HuH-7.5 (cell line): Measurements from ENCODE around the gene CLIP1.
"Not testable (repeated sequence)": the region's sequence is repeated elsewhere in the genome, so short reads cannot be mapped to it uniquely, and the experiment has no call there.

Experiments
- DNase-seq: peaks from one replicate; pipeline ENCODE4 v3.0.0; 2011; ENCODE audit warnings: low spot score

The CLIP1 gene

DNA sequence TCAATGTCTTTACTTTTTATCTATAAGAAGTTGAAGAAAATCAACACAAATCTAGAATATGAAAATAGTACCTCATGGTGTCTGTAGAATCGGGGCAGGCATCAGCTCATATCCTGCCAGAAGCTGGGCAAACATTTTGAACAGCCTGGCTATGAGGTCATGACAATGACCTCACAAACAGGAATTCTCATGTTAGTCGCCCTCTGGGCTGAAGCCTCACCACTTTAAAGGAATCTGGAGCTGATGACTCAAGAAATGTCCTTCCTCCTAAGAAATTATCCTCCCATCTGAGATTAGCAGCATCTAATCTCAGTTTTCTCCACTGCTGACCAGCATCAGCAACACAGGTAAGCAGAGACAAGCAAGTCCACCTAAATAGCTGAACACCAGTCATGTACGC is 27.1 kb downstream of the CLIP1 start:
- DNase-seq = no peak

DNA sequence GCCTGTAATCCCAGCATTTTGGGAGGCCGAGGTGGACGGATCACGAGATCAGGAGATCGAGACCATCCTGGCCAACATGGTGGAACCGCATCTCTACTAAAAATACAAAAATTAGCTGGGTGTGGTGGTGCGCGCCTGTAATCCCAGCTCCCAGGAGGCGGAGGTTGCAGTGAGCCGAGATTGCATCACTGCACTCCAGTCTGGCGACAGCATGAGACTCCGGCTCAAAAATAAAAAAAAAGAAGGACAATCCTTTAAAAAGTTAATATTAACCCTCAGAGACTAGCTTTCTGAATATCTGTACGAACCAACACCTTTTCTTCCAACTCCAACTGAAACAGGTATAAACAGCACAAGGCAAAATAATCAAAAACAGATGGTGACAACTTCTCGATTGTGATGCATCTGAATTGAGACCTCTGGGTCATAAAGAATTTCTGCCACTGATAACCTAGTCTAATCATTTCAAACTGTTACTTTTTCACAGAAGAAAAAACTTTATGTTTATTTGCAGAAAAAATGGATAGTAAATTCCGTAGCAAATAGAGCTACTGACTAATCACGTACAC is 27.8 kb downstream of the CLIP1 start:
- no peak for DNase-seq

DNA sequence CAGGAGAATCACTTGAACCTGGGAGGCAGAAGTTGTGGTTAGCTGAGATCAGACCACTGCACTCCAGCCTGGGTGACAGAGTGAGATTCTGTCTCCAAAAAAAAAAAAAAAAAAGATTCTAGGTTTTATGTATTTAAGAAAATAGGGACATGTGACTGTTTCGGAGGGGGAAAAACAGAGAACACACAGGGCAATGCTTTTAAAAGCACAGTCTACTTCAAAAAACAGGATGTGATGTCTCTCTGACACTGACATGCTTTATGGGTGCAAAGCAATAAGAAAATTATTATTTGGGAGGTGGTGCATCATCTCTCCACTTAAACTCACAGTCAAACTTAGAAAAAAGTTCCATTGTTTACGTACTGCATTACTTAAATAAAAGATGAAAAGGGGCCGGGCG is 28.7 kb downstream of the CLIP1 start:
- DNase-seq = no peak

DNA sequence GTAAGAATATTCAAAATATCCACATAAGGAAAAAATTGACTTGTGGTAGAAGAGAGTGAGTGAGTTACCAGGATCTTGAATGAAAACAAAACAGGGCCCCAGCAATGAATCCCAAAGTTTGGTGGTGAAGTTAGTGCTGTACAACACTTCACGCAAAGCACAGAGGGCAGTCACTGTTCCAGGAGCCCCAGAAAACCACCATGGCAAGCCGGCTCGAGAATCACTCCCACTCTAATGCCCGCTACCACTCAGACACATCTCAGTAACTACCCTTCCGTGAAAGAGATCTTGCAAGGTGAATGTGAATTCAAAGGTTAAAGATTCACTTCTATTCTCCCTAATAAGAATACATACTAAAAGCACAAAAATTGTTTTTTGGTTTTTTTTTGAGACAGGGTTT is 30.1 kb downstream of the CLIP1 start:
- DNase-seq = no peak

DNA sequence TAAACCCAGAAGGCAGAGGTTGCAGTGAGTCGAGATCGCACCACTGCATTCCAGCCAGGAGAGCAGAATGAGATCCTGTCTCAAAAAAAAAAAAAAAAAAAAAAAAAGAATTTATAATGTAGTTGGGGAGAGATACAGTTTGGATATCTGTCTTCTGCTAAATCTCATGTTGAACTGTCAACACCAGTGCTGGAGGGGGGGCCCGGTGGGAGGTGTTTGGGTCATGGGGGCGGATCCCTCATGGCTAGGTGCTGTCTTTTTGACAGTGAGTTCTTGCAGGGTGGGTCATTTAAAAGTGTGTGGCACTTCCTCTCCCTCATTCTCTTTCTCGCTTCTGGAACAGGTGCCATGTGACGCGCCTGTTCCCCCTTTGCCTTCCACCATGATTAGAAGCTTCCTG is 32.8 kb downstream of the CLIP1 start:
- DNase-seq = no peak

DNA sequence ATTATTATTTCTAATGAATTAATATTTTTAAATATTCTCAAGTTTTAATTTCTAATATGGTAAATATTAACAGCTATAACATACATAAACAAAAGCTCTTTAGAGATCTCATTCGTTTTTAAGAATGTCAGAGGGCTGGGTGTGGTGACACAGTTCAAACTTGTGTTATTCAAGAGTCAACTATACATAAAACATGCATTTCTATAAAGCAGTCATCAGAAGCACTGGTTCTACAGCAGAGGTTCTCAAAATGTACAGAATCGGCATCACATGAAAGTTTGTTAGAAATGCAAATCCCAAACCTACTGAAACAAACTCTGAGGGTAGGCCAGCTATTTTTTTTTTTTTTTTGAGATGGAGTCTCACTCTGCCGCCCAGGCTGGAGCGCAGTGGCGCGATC is 34.6 kb downstream of the CLIP1 start:
- no peak for DNase-seq

DNA sequence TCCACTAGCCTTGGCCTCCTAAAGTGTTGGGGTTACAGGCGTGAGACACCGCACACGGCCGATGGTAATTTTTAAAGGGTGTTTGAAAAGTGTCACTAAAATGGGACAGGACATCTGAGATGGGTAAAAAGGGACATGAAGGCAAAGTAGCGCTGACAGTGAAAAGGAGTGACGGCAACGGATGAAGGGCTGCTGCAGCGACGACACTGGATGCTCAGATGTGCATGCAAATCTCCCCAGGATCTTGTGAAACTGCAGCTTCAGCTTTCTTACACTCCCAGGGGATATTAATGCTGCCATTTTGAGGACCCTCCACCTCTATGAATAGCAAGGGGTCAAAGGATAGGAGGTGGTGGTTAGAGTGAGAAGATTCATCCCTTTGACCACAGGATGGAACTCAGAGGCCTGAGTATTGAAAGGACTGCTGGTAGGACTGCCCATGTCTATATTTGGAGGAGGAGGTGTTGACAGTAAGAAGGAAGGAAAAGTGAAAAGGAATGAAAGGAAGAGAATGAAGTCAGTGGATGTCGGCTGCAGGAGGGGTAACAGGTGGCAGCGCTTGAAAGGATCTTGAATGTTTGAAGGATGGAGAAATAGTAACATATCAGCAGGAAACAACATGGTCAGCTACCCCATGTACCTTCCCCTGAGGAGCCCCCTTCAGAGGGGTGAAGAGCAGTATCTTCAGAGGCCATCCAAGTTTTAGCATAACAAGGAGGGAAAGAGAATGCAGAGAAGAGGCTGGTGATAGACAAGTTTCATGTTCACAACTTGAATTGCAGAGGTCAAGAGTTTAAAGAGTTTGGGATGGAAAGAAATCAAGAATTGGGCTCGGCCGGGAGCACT is 37.1 kb downstream of the CLIP1 start:
- no peak for DNase-seq

DNA sequence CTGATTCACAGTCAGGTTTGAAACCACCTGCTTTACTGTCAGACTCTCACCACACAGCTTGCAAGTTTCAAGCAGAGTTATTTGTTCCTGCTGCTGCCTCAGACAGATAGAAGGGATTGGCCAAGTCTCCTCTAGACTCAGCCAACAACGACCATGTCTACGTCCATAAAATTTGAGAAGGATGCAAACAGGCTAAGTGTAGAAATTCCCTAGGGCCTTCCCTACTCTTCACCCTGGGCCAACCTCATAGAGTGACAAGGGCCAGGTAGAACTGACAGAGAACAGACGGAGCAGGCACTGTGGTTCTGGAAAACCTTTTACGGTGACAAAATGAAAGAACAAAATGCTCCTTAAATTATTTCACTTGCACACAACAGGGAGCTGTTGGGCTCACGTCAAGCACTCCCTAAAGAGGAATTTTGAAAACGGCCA is 39.5 kb downstream of the CLIP1 start:
- no peak for DNase-seq

DNA sequence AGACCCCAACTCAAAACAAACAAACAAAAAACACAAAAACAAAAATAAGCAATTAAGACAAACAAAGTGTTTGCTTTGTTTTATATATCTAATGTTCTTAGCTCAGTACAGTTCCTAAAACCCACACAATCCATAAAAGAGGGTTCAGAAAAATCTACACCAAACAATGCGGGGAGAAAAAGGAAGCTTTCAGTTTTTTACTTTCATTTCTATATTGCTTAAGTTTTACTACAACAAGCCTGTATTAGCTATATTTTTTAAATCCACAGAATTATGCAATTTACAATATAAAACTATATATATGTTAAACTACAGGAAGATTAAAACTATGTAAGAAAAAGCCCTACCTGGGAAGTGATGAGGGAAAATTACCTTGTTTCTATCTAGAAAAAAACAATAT is 41.4 kb downstream of the CLIP1 start:
- no peak for DNase-seq

DNA sequence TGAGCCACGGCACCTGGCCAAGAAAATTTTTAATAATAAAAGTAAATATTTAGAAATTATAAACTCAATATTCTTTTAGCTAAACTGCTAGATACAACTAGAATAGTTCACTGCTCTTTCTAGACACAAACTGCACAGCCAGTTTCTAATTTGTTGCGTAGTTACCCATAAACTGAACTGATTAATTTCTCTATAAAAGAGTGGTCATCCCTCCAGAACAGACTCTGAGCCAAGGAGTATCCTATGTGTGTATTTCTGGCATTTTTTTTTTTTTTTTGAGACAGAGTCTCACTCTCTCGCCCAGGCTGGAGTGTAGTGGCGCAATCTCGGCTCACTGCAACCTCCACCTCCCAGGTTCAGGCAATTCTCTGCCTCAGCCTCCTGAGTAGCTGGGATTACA is 45.7 kb downstream of the CLIP1 start:
- DNase-seq = not testable (repeated sequence)

DNA sequence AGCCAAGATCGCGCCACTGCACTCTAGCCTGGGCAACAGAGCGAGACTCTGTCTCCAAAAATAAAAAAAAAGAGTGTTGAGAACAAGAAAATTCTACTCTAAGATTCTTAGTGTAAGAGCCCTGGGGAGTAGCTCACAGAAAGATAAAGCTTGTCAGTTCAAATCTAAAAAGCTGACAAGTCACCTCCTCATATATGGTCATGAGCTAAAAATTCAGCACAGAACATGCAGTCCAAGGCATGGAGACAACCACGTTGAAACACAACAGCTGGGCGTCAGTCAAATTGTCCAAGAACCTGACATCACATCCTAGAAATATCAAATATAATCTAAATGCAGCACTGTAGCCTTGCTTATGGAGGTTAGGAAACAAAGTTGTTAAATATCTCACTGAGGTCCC is 47.8 kb downstream of the CLIP1 start:
- no peak for DNase-seq

DNA sequence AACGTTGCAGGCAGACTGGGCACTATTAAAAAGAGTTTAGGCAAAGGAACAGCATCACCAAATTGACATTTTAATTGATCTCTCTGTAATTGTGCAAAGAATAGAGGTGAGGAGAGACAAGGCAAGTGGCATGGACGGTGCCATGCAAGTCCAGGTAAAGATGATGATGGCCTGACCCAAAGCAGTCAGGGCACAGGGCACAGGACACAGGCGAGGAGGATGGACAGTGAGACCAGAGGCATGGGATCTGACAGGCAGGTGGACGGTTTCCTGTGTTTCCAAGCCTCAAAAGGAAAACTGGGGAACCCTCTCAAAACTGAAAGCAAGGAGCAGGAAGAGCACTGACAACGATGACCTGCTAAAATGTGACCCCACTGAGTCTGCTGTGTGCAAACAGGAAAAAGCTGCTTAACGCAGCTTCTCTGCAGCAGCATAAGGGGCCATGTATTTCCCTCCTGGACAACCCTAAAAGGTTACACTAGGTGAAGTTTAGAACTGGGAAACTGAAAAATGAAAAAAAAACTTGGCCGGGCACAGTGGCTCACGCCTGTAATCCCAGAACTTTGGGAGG is 50.9 kb downstream of the CLIP1 start:
- DNase-seq = no peak

DNA sequence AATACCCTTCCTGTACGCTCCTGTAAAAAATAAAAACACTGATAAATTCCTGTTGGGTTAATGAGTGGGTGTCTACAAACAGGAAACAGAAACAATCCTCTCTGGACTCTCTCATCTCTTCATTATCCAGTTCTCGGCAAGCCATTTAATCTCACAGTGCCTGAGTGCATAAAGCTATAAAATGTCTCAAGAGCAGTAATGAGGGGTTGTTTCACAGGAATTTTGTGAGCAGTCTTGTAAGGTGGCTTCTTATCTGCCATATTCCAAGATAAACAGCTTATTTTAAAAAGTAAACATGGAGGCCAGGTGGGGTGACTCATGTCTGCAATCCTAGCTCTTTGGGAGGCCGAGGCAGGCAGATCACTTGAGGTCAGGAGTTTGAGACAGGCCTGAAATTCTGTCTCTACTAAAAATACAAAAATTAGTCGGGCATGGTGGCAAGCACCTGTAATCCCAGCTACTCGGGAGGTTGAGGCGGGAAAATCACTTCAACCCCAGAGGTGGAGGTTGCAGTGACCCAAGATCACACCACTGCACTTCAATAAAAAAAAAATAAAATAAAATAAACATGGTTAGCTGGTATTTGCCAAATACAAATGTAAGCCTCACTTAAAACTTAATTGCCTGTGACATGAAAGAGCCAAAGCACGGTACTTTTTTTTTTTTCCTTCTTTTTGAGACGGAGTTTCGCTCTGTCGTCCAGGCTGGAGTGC is 54.0 kb downstream of the CLIP1 start:
- DNase-seq = no peak

DNA sequence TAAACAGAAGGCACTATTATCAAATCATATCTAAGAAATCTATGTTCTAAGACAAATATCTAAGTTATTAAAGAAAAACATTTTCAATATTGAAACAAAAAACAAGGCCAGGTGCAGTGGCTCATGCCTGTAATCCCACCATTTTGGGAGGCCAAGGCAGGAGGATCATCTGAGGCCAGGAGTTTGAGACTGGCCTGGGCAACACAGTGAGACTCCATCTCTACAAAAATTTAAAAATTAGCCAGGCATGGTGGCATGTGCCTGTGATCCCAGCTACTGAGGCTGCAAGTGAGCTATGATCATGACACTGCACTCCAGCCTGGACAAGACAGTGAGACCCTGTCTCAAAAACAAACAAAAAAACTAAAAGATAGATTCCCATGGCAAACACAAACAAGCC is 54.8 kb downstream of the CLIP1 start:
- DNase-seq = not testable (repeated sequence)

DNA sequence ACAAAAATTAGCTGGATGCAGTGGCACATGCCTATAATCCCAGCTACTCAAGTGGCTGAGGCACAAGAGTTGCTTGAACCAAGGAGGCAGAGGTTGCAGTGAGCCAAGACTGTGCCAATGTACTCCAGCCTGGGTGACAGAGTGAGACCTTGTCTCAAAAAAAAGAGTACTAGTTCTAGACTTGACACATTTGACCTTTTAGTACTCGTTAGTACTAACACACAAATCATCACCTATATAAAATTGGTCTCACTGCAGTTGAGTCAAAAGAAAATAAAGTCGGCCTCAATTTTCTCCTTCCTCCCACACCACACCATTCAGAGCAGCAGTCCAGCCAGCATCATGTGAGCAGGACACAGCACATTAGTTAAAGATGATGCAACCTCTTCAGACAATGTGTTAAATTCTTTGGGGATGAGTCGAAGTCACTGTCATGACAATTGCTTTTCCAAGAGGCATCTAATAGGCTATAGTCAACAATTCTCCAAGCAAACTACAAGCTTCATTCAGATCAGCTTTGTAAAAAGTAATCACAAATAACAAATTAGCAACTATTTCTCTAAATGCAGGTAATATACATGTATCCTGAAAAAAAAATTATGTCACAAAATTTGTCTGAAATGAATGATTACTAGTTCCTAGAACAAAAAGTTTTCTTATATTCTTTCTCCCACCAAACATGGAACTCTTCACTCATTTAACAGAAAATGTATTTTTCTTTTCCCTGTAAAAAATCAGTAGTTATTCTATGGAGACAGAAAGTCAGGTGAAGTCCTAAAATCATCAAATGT is 55.6 kb downstream of the CLIP1 start:
- DNase-seq = peak; percentile 40

DNA sequence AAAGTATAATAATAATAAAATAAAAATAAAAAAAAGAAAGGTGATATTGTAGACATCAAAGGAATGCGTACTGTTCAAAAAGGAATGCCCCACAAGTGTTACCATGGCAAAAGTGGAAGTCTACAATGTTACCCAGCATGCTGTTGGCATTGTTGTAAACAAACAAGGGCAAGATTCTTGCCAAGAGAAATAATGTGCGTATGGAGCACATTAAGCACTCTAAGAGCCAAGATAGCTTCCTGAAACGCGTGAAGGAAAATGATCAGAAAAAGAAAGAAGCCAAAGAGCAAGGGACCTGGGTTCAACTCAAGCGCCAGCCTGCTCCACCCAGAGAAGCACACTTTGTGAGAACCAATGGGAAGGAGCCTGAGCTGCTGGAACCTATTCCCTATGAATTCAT is 57.2 kb downstream of the CLIP1 start:
- DNase-seq = not testable (repeated sequence)

DNA sequence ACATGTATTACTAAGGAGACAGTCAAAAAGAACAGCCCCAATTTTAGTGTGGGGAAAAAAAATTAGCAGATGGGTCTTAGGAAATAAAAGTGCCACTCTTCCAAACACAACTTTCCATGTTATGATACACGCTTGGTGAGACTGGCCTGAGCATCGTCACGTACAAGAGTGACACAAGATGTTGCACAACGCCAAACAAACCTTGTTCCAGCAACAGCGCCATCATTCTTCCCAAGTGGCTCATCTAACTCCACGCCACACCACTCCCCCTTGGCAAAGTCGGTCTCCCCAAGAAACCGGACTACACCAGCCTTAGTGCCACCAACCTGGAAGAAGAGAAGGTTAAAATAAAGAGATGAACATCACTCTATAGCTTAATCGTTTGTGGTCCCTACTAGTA is 58.7 kb downstream of the CLIP1 start:
- DNase-seq = no peak

DNA sequence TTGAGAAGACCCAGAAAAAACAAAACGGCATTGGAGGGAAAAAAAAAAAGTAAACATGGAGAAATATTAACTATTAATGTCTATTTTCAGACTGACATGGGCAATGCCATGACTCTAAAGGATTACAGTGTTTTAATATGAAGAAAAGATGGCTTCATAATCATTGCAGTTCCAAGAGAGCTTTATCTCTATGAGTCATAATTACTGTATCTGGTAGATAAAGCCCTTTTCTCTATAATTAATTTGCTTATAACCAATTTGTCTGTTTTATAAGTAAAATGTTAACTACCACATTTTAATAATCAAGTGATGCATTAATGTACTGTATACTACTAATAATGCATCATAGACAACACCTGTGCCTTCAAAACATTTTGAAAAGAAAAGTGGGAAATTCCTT is 59.7 kb downstream of the CLIP1 start:
- DNase-seq = no peak

DNA sequence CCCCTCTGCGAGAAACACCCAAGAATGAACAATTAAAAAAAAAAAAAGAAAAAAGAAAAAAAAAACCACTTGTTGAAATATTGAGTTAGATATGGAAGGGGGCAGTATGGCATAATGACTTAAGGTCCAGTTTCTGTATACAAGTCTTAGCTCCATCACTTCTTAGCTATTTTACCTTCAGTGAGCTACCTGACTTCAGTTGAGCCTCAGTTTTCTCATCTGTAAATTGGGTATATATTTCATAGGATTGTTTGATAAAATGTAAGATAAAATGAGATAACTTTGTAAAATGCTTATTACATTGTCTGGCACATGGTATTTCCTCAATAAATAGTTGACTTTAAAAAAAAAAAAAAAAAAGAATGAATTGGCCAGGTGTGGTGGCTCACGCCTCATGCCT is 64.1 kb downstream of the CLIP1 start:
- DNase-seq = not testable (repeated sequence)

DNA sequence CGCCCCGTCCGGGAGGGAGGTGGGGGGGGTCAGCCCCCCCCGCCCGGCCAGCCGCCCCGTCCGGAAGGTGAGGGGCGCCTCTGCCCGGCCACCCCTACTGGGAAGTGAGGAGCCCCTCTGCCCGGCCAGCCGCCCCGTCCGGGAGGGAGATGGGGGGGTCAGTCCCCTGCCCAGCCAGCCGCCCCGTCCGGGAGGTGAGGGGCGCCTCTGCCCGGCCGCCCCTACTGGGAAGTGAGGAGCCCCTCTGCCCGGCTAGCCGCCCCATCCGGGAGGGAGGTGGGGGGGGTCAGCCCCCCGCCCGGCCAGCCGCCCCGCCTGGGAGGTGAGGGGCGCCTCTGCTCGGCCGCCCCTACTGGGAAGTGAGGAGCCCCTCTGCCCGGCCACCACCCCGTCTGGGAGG is 64.9 kb downstream of the CLIP1 start:
- not testable (repeated sequence) for DNase-seq

DNA sequence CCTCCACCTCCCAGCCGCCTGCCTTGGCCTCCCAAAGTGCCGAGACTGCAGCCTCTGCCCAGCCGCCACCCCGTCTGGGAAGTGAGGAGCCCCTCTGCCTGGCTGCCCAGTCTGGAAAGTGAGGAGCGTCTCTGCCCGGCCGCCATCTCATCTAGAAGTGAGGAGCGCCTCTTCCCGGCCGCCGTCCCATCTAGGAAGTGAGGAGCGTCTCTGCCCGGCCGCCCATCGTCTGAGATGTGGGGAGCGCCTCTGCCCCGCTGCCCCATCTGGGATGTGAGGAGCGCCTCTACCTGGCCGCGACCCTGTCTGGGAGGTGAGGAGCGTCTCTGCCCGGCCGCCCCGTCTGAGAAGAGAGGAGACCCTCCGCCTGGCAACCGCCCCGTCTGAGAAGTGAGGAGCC is 65.5 kb downstream of the CLIP1 start:
- DNase-seq = not testable (repeated sequence)

DNA sequence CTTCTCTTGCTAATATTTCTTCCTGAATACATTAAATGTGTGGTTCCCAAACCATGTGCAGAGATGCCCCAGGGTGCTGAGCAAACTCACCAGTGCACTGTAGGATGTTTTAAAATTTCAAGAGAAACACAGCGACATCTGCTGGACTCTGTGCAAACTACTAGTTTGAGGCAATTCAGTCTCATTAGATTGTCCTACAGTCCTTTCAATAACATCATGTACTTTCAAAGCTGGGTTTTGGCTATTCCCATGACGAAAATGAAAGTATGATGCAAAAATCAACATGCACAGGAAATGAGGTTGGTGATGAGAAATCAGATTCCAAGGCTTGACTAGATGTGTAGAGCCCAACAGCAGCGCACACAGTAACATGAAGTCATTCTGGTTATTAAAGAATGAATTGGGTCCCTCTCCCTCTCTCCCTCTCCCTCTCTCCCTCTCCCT is 66.3 kb downstream of the CLIP1 start:
- DNase-seq = peak; percentile 34
